Loucy (cell line): ENCODE data around the gene IDH1.

Experiments used
- EZH2phosphoT487 ChIP-seq: fragments of 200-600 bp; IDR thresholded peaks from 2 replicates; pipeline ENCODE4 v1.6.1; 2018; ENCODE audit warnings: antibody characterized with exemption, mild to moderate bottlenecking, moderate library complexity, borderline replicate concordance
- TF ChIP-seq, protein P1 (sequence below): fragments of 200-600 bp; sonication (generic); conservative IDR thresholded peaks from 2 replicates; pipeline ENCODE4 v1.5.1; 2014; ENCODE audit warnings: mild to moderate bottlenecking, antibody characterized with exemption, low read length

GRCh38 chr2:208297961-208298360, 43.1 kb upstream of the IDH1 start:
- TF ChIP-seq, protein P1, sequence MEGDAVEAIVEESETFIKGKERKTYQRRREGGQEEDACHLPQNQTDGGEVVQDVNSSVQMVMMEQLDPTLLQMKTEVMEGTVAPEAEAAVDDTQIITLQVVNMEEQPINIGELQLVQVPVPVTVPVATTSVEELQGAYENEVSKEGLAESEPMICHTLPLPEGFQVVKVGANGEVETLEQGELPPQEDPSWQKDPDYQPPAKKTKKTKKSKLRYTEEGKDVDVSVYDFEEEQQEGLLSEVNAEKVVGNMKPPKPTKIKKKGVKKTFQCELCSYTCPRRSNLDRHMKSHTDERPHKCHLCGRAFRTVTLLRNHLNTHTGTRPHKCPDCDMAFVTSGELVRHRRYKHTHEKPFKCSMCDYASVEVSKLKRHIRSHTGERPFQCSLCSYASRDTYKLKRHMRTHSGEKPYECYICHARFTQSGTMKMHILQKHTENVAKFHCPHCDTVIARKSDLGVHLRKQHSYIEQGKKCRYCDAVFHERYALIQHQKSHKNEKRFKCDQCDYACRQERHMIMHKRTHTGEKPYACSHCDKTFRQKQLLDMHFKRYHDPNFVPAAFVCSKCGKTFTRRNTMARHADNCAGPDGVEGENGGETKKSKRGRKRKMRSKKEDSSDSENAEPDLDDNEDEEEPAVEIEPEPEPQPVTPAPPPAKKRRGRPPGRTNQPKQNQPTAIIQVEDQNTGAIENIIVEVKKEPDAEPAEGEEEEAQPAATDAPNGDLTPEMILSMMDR: no peak
- TF ChIP-seq EZH2phosphoT487: no peak
